GM04504 (cell line): ENCODE results near the gene KCNJ18.
"Not testable (repeated sequence)": the region's sequence is repeated elsewhere in the genome, so short reads cannot be mapped to it uniquely, and the experiment has no call there.

Source experiments
- DNase-seq: peaks from one replicate; pipeline ENCODE4 v3.0.0-alpha.2; 2012; ENCODE audit warnings: low read depth

KCNJ18 gene

DNA sequence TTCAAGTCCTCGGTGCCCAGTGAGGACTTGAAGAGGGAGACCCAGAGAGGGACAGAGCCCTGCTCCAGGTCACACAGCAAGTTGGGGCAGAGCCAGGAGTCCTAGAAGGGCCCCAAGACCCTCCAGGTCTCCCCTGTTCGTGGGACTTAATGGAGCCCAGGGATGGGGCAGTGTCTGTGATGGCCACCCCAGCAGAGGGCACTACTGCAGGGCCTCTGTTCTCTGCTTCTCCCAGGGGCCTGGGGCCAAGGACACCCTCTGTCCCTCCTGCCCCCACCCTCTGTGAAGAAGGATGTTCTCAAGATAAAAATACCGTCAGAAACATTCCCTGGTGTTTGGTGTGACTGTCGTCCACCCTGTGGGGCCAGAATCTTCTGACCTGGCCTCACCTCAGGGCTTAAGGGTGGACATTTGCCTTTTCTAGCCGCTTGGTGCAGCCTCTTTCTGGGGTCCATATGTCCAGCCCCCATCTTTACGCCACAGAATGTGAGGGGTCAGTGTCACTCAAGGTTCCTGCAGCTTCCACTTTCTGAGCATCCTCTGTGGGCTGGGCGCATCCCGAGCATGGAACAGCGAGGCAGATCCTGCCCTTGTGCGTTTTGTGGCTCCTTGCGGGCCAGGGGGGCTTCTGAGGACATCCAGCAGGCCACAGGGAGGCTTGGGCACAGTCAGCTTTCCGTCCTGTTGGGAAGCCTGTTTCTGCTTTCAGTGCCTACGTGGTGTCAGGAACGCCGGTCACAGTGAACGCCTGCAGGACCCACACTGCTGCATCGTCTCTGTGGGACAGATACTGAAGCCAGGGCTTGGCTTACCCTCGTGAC, at the start of gene KCNJ18:
KCNJ18 (plus strand) TSS at position 641 of the 821 bp plus-strand sequence. CDS start 10,264 bp downstream, outside the sequence.
- DNase-seq = not testable (repeated sequence)

DNA sequence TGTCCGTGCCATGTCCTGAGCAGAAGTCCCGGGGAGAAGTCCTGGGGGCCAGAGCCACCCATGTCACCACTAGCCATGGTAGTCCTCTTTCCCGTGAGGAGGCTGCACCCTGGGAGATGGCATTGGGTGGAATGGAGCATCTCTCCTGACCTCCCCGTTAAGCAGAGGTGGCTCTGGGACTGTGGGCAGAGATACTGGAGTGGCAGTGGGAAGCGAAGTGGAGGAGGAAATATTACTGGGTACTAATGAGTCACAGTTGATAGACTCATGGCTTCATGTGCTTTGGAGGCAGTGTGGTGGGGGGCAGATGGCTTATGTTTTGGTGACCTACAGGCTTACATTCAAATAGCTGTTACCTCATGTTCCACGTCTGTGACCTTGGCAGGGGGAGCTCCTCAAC, 44.2 kb upstream of the KCNJ18 start:
- not testable (repeated sequence) for DNase-seq

DNA sequence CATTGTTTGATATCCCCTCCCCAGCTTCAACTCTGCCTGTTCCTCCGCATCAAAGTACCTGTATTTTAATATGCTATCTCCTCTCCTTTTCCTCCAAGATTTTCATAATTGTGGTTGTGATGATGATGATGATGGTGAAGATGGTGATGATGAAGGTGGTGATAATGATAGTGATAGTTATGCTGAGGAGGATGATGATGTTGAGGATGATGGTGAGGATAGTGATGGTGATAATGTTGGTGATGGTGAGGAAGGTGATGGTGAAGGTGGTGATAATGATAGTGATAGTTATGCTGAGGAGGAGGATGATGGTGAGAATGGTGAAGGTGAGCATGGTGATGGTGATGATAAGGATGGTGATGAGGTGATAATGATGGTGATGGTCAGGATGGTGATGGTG, 42.3 kb upstream of the KCNJ18 start:
- DNase-seq = not testable (repeated sequence)

DNA sequence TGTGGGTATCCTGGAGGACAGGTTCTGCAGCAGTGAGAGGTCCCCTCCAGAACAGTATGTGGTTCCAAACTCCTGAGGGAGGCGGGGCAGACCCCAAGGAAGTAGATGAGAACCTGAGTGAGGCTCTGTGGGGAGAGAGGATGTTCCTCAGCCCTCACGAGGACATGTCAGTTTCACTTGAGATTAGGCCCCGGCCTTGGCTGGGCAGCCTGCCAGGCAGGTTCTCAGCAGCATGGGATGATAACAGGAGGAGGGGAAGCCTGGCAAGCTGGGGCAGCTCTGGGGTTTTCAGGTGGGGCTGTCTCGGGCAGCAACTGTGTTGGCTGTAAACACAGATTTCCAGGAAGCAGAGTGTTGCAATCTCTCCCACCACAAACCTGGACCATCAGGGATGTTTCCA, 40.3 kb upstream of the KCNJ18 start:
- DNase-seq = not testable (repeated sequence)

DNA sequence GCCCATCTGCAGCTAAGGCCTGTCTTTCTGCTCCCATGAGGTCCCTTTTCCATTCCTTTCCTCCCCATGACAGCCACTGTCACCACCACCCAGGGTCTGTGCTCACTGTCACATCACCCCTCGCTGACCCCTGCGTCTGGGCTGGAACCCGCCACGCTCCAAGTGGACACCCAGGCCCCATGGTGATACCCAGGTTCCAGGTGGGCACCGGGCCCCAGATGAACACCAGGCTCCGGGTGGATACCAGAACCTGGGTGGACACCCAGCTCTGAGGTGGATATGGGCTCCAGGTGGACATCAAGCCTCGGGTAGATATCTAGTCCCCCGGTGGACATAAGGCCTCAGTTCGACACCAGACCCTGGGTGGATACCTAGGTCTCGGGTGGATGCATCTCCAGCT, 39.1 kb upstream of the KCNJ18 start:
- DNase-seq = not testable (repeated sequence)

DNA sequence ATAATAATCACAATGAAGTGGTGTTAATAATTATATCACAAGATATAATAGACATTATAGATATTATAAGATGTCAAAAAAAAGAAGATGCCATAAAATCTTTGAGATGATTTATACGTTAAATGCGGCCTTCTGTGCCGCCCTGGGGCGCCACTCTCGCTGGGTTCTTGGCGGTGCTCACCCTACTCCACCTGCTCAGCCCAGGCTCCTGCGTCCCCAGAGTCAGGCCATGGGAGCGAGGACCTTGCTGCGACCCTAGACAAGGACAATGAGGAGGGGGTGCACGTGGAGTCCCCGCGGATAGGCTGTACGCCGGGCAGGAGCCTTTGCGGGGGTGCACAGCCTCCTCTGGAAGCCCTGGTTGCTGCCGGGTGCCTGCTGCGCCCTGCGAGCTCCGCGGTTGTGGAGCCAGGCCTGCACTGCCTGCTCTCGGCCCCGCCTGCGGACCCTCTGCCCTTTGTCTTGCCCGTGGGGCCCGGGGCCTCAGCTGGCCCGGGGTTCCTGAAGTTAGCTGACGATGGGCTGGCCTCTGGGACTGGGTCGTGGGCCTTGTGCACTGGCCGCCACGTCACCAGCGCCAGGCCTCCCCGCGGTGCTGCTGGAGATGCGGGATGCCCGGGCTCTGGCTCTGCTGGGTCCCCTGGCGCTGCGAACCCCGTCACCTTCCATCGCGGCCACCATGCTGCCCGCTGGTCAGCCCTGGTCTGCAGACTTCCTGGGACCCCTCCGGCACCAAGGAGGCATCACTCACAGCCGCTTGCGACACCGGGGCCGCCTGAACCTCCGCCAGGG, 35.6 kb upstream of the KCNJ18 start:
- not testable (repeated sequence) for DNase-seq

DNA sequence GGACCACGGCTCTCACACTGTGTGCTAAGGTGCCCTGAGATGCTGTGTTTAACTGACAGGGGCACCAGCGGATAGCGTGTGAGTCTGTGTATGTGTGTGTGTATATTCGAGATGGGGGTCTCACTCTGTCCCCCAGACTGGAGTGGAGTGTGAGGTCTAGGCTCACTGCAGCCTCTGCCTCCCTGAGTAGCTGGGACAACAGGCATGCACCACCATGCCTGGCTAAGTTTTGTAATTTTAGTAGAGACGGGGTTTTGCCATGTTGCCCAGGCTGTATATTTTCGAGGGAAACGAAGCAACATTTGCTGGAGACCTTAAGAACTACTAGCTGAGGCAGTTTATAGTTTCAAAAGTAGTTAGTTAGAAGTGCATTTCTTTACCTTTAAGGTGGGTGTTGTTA, 32.7 kb upstream of the KCNJ18 start:
- DNase-seq = not testable (repeated sequence)

DNA sequence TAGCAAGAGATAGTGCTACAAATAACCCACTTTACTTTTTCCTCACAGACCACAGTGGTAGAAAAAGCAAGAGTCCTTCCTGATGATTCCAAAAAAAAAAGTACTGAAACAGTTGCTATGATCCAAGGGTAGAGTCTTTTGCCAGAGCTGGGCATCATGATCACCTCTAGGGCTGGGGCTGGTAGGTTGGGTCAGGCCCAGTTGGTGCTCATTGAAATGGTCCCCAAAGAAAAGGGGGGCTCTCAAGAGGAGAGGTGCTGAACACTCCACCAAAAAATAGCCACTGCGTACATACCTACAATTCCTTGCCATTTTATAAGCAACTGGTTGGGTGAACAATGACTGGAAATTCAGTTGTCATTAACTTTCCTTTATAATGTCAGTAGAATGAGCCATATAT, 30.9 kb upstream of the KCNJ18 start:
- not testable (repeated sequence) for DNase-seq

DNA sequence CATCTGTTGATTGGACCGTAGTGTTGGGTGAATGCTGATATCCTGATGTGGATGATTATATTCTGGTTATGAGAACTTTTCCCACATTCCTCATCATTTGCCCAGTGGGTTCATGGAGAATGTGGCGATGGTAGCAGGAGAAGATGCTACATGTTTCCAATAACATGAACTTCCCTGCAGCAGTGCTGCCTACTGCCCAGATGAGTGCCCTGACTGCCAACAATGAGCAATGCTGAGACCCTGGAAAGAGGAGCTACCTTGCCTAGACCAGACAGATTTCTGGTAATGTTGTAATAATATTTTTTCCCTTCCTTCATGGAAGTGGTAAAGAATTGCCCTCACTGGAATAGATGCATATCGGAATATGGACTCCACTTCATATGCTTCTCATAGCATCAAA, 29.2 kb upstream of the KCNJ18 start:
- not testable (repeated sequence) for DNase-seq

DNA sequence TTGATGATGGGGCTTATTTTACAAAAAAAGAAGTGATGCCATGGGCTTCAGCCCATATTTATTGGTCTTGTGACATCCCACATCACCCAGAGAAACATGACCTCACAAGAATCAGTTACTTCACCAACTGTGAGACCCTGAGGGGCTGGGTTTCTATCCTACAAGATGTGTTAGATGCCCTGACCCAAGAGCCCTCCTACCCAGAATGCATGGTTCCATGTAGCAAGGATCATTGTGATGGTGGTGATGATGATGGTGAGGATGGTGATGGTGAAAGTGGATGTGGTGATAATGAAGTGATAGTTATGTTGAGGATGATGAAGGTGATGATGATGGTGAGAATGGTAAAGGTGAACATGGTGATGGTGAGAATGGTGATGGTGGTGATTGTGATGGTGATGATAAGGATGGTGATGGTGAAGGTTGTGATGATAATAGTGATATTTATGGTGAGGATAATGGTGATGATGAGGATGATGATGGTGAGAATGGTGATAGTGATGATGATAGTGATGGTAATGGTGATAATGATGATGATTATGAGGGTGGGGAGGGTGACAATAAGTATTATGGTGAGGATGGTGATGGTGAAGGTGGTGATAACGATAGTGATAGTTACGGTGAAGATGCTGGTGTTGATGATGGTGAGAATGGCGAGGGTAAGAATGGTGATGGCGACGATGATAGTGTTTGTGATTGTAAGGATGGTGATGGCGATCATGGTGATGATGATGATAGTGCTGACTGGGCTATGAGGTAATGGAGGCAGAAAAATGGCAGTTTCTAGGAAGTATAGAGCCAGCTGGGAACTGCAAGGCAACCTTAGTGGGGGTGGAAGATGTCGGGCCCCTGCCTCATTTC, 28.5 kb upstream of the KCNJ18 start:
- DNase-seq = not testable (repeated sequence)

DNA sequence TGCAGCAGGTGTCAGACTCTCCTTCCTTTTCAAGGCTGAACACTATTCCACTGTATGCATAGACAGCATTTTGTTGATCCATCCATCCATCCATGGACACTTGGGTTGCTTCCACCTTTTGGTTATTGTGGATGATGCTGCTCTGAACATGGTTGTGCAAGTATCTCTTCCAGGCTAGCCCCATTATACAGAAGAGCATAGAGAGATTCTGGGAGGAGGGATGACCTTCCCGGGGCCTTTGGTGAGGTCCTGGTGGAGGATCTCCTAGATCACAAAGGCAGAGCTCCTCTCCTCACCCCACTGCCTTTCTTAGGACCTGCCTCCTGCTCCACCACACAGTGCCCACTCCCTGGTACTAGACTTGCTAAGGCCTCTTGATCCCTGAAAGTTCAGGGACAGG, 27.2 kb upstream of the KCNJ18 start:
- DNase-seq = not testable (repeated sequence)

DNA sequence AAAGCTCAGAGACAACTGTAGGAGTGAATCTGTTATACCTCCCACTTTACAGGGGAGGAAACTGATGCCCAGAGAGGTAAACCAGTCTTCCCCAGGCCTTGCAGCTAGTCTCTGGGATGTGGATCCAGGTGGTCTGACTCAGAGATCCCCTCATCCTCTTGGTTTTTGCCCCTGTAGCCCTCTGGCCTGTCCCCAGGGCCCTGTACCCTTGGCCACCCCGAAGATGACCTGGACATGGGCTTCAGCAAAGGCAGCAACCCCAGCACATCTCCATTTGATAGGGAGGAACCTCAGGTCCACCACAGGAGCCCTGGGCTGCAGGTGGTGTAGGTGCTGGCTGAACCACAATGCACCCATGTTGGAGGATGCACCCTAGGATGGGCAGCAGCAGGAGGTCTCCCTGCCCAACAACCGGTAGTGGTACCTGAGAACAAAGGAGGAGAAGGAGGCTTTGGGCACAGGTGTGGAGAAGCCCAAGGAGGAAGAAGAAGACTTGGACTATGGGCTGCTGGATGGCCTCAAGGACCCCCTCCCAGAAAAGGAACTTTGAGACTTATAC, 26.3 kb upstream of the KCNJ18 start:
- not testable (repeated sequence) for DNase-seq

DNA sequence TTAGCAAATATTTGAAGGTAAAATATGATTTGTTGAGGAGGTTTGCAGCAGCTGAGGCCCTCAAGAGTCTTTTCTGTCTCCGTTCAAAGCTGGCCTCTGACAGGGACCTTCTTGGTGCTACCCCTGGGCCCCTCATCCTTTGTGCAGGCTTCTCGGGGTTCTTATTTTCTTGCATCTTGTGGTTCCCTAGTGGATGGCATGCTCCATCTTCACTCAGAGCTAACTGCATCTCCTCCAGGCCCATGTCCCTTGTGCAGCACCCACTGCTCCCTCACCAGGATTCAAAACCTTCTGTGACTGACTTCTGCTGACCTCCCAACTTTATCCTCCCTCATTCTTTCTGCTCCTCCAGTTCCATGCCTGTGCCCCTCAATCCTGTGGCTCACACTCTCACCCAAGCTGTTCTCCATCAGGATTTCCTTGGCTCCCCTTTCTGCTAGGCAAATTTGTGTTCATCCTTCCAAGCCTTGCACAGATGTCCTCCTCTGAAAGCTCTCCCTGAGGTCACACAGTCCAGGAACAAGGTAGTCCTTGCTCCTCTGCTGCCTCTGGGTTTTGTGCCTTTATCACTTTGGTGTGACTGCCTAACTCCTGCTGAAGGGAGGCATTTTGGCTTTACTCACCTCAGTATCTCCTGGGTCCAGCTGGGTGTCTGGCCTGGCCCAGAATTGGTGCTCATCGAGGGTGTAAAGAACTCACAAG, 25.5 kb upstream of the KCNJ18 start:
- not testable (repeated sequence) for DNase-seq

DNA sequence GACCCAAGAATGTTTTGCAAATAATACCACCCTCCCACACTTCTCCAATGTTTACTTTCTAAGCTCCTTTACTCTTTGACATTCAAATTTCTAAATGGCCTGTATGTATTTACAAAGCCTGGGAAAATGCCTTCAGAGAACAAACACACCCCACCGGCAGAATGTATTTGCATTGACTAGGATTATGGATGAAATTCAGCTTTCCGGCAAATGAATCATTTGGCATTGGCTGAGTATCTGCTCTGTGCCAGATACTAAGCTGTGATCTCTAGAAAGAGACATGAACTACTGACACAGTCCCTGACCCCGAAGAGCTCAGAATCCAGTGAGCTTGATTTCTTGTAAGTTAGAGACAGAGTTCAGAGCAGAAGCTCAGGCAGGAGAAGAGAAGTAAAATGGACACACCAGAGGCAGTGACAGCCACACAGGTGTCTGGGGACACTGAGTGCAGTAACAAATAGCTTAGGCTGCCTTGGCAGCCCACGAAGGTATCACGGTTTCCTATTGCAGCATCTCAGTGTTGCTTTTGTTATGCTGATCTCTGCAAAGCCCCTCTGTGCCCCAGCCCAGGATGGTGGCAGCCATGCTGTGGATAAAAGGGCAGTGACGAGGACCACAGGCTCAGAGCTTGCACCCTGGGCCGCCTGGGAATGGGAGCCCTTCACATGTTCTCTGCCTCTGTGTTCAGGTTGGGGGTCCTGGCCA, 24.8 kb upstream of the KCNJ18 start:
- not testable (repeated sequence) for DNase-seq

DNA sequence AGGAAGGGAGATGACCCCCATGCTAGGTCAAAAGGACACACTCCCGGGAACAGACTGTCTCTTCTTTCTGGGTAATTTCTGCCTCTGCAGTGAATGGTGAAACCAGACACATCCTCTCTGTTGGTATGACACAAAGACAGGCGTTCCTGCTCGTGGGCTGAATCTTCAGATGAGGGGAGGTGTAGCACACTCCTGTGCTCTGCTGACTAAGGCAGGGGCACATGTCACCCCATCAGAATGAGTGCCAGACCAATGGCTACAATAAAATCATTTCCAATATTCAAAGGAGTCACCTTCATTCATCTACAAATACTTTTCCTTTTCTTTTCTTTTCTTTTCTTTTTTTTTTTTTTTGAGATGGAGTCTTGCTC, 24.2 kb upstream of the KCNJ18 start:
- not testable (repeated sequence) for DNase-seq

DNA sequence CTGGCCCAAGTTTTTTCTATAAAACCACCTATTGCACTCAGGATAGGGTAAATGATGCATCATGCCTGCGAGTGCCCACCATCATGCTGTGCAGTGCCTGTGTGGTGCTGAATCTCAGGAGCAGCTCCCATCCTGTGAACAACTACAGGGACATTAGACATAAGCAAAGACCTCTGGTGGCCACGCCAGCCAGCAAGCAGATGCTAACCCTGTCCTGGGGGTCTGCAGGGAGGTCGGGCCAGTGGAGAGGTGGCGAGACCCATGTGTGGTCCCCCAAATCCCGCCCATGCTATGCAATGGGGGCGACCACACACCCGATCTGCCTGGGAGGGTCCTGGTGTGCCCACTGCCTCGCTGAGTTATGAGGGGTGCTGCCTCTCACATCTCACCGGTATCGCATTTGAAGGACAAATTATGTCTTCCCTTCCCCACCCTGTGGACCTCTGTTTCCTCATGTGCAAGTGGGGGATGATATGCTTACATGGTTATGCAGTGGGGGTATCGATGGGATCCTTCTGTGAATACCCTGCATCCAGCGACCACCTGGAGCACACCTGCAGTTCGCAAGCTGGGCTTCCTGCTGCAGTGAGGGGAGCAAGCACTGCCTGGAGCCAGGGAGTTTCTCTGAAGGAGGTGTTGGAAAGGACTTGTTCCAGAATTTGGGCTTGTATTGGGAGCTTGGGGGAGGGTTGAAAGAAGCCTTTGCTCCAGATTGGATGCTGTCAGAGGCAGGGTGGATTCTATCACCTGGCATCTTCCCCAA, 23.4 kb upstream of the KCNJ18 start:
- DNase-seq = not testable (repeated sequence)

DNA sequence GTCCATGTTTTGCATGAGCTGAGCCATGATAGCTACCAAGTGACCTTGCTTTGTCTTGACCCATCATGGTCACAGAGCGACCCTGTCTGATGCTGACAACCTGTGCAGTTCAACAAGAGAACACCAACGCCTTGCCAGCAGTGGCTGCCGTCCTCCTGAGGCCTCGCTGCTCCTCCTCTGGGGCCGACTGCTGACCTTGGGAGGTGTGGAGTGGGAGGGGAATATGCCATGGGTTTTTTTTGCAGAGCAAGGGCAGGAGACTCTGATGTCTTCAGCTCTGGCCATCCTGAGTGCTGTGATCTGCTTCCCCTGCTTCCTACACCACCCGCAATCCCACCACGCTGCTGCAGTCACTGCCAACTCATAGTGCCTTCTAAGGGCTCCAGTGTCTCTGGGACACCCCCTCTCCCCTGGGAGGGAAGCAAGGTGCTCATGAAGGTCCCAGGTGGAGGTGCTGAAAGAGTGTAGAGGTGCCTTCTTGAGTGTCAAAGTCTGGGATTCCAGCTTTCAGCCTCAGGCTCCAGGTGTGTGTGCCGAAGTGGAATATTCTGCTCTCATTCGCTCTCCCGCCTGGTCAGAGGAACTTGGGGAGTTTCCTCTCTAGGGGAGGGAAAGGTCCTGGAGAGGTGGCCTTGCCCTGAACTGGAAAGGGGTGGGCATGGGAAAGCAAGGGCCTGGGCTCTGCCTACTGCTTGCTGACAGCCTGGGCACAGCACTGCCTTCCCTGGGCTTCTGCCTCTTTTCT, 22.5 kb upstream of the KCNJ18 start:
- not testable (repeated sequence) for DNase-seq

DNA sequence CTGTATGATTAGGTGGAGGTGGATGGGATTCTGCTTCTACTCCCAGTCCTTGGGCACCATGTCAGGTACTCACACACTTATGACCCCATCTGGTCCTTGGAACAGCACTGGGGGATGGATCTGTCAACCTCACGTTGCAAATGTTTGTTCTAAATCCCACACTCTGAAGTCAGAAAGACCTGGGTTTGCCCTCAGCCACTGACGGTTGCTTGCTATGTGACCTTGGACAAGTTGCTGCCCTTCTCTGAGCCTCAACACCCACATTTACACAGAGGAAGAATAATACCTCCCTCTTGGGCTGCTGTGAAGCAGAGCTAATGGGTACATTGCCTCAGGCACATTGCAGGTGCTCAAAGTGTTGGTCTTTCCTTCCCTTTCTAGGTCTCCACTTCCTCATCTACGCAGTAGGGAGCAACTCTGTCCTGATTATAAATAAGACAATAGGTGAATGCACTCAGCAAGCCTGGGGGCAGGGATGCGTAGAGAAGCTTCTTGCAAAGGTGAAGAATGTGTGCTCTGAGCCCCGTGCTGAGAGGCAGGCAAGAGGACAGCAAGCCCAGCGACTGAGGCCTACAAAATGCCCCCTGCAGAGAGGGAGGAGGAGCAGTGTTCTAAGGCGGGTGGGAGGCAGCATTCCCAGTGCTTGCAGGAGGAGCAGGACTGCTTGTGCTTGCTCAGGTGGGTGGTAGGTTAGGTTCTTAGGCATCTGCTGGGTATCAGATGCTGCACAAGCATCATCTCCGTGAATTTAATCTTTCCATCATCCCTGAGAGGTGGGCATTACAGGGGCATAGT, 21.8 kb upstream of the KCNJ18 start:
- DNase-seq = not testable (repeated sequence)
